Thyroid gland (tissue), 4 donors: ENCODE results near the gene SYT15B. TPM values are rescaled to one million over a fixed set of nuclear protein-coding genes. Genes with fewer than 3 reads are reported as not detected.
"Not testable (repeated sequence)": the region's sequence is repeated elsewhere in the genome, so short reads cannot be mapped to it uniquely, and the experiment has no call there.

Experiments used
- DNase-seq, 2 donors: peaks; one replicate each; pipeline ENCODE4 v3.0.0-alpha.2; 2019
- H3K27ac ChIP-seq, 3 donors: fragments of 200-600 bp; sonication (generic); 1 replicate in 2 of 3; 2 replicates in 1 of 3; pipeline ENCODE4 v1.5.1; 2016 to 2019; ENCODE audit warnings: mild to moderate bottlenecking in 1 of 3, moderate library complexity in 1 of 3
- H3K27me3 ChIP-seq: fragments of 200-600 bp; sonication (generic); one replicate; pipeline ENCODE4 v1.5.1; 2019
- H3K36me3 ChIP-seq, 2 donors: fragments of 200-600 bp; sonication (generic); one replicate each; pipeline ENCODE4 v1.5.1; 2016 to 2019
- H3K4me1 ChIP-seq, 2 donors: fragments of 200-600 bp; sonication (generic); one replicate each; pipeline ENCODE4 v1.5.1; 2017 to 2019
- H3K4me3 ChIP-seq, 3 donors: fragments of 200-600 bp; sonication (generic); replicated peaks in 1 of 3; 1 replicate in 2 of 3; 2 replicates in 1 of 3; pipeline ENCODE4 v1.5.1; 2016; ENCODE audit warnings: mild to moderate bottlenecking in 1 of 3
- H3K9me3 ChIP-seq: fragments of 200-600 bp; sonication (generic); one replicate; pipeline ENCODE4 v1.5.1; 2017
- WGBS, 2 donors: methylation state at CpG; one replicate each; pipeline ENCODE4 v1.1.5; 2017; 5-methylcytosine and 5-hydroxymethylcytosine counted together
- intact Hi-C: fragments of 100-400 bp; cut with DNase I; formaldehyde crosslinking; loops from one replicate; pipeline ENCODE4 v1.15.1; 2023
- total RNA-seq, 4 donors: library from RNA; depleted of rRNA; stranded (reverse); fragments of >200 nt; gene quantifications; one replicate each; pipeline ENCODE4 v1.2.3, GENCODE V29; 2016

The SYT15B gene
- total RNA-seq, 4 donors from 2014 or later = 0.21 to 4.6 (median 2.1) TPM

DNA sequence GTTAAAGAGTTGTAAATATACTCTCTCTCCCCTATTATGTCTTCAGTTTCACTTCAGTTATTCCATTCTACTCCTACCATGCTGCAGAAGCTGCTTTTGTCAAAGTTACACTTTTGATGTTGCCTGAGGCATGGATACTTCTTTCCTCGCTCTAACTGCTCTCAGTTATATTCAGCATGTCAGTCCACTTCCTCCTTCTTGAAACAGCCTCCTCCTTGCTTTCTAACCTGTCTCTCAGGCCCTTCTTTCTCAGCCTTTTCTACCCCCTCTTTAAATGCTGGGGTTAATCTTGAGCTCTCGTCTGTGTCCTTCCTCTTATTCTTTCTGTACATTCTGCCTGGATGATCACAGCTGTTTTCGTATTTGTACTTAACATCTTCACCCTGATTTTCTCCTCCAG is 40.0 kb downstream of the SYT15B start:
- H3K9me3 ChIP-seq, H3K4me1 ChIP-seq, intact Hi-C loops, H3K27me3 ChIP-seq, H3K36me3 ChIP-seq, H3K27ac ChIP-seq, H3K4me3 ChIP-seq, DNase-seq: not testable (repeated sequence)
- WGBS, 2 donors = 100% methylated on average over 2 of the region's 3 CpGs; no CpG with 5 or more reads in 1 of the 2 donors

DNA sequence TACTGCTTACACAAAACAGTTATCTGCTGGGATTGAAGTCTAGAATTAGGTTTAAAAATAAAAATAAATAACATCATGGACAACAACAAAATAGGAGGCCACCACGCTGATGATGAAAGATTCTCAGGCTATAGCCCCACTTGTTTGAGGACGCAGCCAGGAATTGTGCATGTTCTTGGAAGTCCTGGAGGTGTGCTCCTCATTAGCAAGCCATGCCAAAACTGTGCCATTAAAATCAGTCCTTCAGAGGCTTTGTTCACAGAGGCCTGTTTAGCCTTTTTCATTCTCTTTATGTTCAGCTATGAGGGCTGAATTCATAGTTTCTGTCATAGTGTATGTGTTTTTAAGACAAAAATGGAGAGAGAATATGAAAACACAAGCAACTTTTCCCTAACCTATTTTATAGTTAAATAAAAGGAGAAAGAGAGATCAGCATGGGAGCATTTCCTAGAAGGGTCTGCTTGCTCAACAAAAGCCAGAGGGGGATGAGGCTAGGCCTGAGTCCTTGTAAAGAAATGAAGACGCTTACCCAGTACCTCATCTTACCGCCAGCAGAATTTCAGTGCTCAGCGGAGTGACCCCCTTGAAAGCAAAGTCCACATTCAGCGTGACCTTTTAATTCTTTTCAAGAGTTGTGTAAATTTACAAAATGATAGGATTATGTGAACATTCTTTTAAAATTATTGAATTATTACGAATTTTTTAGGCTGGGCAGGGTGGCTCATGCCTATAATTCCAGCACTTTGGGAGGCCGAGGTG is 46.2 kb downstream of the SYT15B start:
- H3K27me3 ChIP-seq, H3K4me1 ChIP-seq, H3K36me3 ChIP-seq, DNase-seq, H3K4me3 ChIP-seq, intact Hi-C loops, H3K27ac ChIP-seq, H3K9me3 ChIP-seq: not testable (repeated sequence)
- WGBS, 2 donors = no CpG with 5 or more reads among the region's 8 CpGs

Other genes with a start within 250 kb of the SYT15B start
- 10 to 100 TPM in 2 of 4 donors, 1 to 10 TPM in 2; 2.8 to 17.6 (median 11.9) TPM for gene AGAP9, start 240.0 kb downstream of the SYT15B start, total RNA-seq
- gene NPY4R2, start 155.1 kb upstream of the SYT15B start, total RNA-seq = not detected
- not detected for gene FAM25C, start 236.2 kb upstream of the SYT15B start, total RNA-seq